SK-N-SH (cell line): Measurements from ENCODE around the gene CDH11. TPM values are rescaled to one million over a fixed set of nuclear protein-coding genes. Genes with fewer than 3 reads are reported as not detected.

Experiments used
- CTCF ChIA-PET: fragments of 300-600, 350-600 bp; formaldehyde crosslinking; extraction: SDS; loops from one replicate; lab custom pipeline; 2021; lab: Yijun Ruan, JAX
- POLR2A ChIA-PET: fragments of 350-600 bp; sonication (Branson Sonifier 250); formaldehyde crosslinking; extraction: SDS; loops from one replicate; lab custom pipeline; 2020; ENCODE audit warnings: antibody characterized with exemption, inconsistent platforms; lab: Yijun Ruan, JAX
- DNase-seq: peaks from one replicate; pipeline ENCODE4 v3.0.0; 2012
- H2AFZ ChIP-seq: fragments of 200-600 bp; sonication (generic); 2 replicates; pipeline ENCODE4 v1.8.1; 2016; ENCODE audit warnings: antibody characterized with exemption, mild to moderate bottlenecking, low read depth
- H3F3A ChIP-seq: fragments of 200-600 bp; sonication (generic); replicated peaks from 2 replicates; pipeline ENCODE3; 2016; ENCODE audit warnings: antibody characterized with exemption, mild to moderate bottlenecking; ENCODE audit not compliant: insufficient read depth
- H3K27ac ChIP-seq, 2 experiments: fragments of 200-500 bp in 1 of 2; fragments of 200-600 bp in 1 of 2; sonication (Bioruptor generic) in 1 of 2; sonication (generic), shearing (Covaris generic) in 1 of 2; 2 replicates each; pipeline versions ENCODE4 v1.5.1 to v1.6.1; 2014 to 2016; ENCODE audit warnings: low read depth in 2 of 2, inconsistent platforms in 1 of 2, low read length in 1 of 2, mild to moderate bottlenecking in 1 of 2, mixed read lengths in 1 of 2
- H3K27me3 ChIP-seq: fragments of 200-600 bp; sonication (generic), shearing (Covaris generic); 2 replicates; pipeline ENCODE4 v1.6.1; 2016; ENCODE audit warnings: mixed run types; ENCODE audit not compliant: insufficient read depth
- H3K36me3 ChIP-seq, 2 experiments: fragments of 200-500 bp in 1 of 2; fragments of 200-600 bp in 1 of 2; sonication (Bioruptor generic) in 1 of 2; sonication (generic) in 1 of 2; replicated peaks in 1 of 2; 2 replicates each; pipeline versions ENCODE3 to v1.5.1; 2014 to 2016; ENCODE audit warnings: low read length in 1 of 2, mild to moderate bottlenecking in 1 of 2; ENCODE audit not compliant: insufficient read depth in 2 of 2, control insufficient read depth in 1 of 2
- H3K4me1 ChIP-seq, 2 experiments: fragments of 200-500 bp in 1 of 2; fragments of 200-600 bp in 1 of 2; sonication (Bioruptor generic) in 1 of 2; sonication (generic), shearing (Covaris generic) in 1 of 2; 2 replicates each; pipeline versions ENCODE4 v1.5.1 to v1.6.1; 2014 to 2016; ENCODE audit warnings: low read depth in 1 of 2, low read length in 1 of 2, mixed run types in 1 of 2; ENCODE audit not compliant: insufficient read depth in 2 of 2, control insufficient read depth in 1 of 2
- H3K4me2 ChIP-seq: fragments of 200-600 bp; sonication (generic), shearing (Covaris generic); 2 replicates; pipeline ENCODE4 v1.6.1; 2017; ENCODE audit warnings: mixed run types
- H3K4me3 ChIP-seq, 2 experiments: fragments of 200-500 bp in 1 of 2; fragments of 200-600 bp in 1 of 2; sonication (Bioruptor generic) in 1 of 2; sonication (generic), shearing (Covaris generic) in 1 of 2; 2 replicates each; pipeline versions ENCODE4 v1.5.1 to v1.8.1; 2014 to 2016; ENCODE audit warnings: low read depth in 2 of 2, inconsistent platforms in 1 of 2, low read length in 1 of 2, mild to moderate bottlenecking in 1 of 2, mixed read lengths in 1 of 2, moderate library complexity in 1 of 2
- H3K79me2 ChIP-seq: fragments of 200-600 bp; sonication (generic); 2 replicates; pipeline ENCODE4 v1.8.1; 2017; ENCODE audit warnings: mild to moderate bottlenecking; ENCODE audit not compliant: insufficient read depth
- H3K9ac ChIP-seq: fragments of 200-600 bp; sonication (generic); 2 replicates; pipeline ENCODE4 v1.6.1; 2017; ENCODE audit warnings: mixed run types
- H3K9me2 ChIP-seq: fragments of 200-600 bp; sonication (generic); 2 replicates; pipeline ENCODE4 v1.6.1; 2017; ENCODE audit warnings: mixed run types
- H3K9me3 ChIP-seq: fragments of 200-600 bp; sonication (generic); 2 replicates; pipeline ENCODE4 v1.6.1; 2017; ENCODE audit warnings: mixed run types, mild to moderate bottlenecking, moderate library complexity
- H4K20me1 ChIP-seq: fragments of 200-600 bp; sonication (generic); 2 replicates; pipeline ENCODE4 v1.6.1; 2017; ENCODE audit warnings: mild to moderate bottlenecking, mixed run types; ENCODE audit not compliant: insufficient read depth
- EP300 ChIP-seq, 2 experiments: IDR thresholded peaks; 2 replicates each; pipeline versions ENCODE4 v1.4.0 to v1.6.1; 2012; ENCODE audit warnings: borderline replicate concordance in 1 of 2, low read depth in 1 of 2, low read length in 1 of 2
- FOSL2 ChIP-seq: IDR thresholded peaks from 2 replicates; pipeline ENCODE4 v1.4.0; 2012; ENCODE audit warnings: low read depth, mild to moderate bottlenecking, moderate library complexity, borderline replicate concordance
- FOXJ3 ChIP-seq: sonication (generic); formaldehyde crosslinking; IDR thresholded peaks from 2 replicates; pipeline ENCODE4 v1.5.1; 2020; ENCODE audit warnings: mild to moderate bottlenecking, missing genetic modification reagents
- FOXM1 ChIP-seq: IDR thresholded peaks from 2 replicates; pipeline ENCODE4 v1.4.0; 2012; ENCODE audit warnings: low read depth, mild to moderate bottlenecking
- JUND ChIP-seq: IDR thresholded peaks from 2 replicates; pipeline ENCODE4 v1.4.0; 2012
- NFIC ChIP-seq: IDR thresholded peaks from 2 replicates; pipeline ENCODE4 v1.4.0; 2012; ENCODE audit warnings: borderline replicate concordance
- PBX3 ChIP-seq: IDR thresholded peaks from 2 replicates; pipeline ENCODE4; 2012
- POLR2AphosphoS5 ChIP-seq: IDR thresholded peaks from 2 replicates; pipeline ENCODE4 v1.6.1; 2012; ENCODE audit warnings: low read depth, low read length
- RAD21 ChIP-seq: IDR thresholded peaks from 2 replicates; pipeline ENCODE4 v1.6.1; 2012; ENCODE audit warnings: mild to moderate bottlenecking, low read length
- SMC3 ChIP-seq: IDR thresholded peaks from 2 replicates; pipeline ENCODE4 v1.6.1; 2012; ENCODE audit warnings: low read depth, low read length, improper control_type of control experiment
- TAF1 ChIP-seq: IDR thresholded peaks from 2 replicates; pipeline ENCODE4 v1.6.1; 2012; ENCODE audit warnings: low read depth, mild to moderate bottlenecking, low read length, moderate library complexity, borderline replicate concordance
- USF1 ChIP-seq: IDR thresholded peaks from 2 replicates; pipeline ENCODE4 v1.4.0; 2012; ENCODE audit warnings: low read depth, borderline replicate concordance
- USF2 ChIP-seq: fragments of 150-350 bp; IDR thresholded peaks from 2 replicates; pipeline ENCODE4 v1.6.1; 2017; ENCODE audit warnings: antibody characterized with exemption, low read length, low read depth, borderline replicate concordance
- WGBS: methylation state at CpG from one replicate; pipeline ENCODE4 v1.1.6; 2017; ENCODE audit warnings: low lambda C conversion rate; 5-methylcytosine and 5-hydroxymethylcytosine counted together
- polyA plus RNA-seq, 3 experiments: library from polyadenylated mRNA; depleted of rRNA; stranded (reverse); fragments of >200 nt; gene quantifications; 2 replicates each; pipeline ENCODE4 v1.2.3, GENCODE V29; 2012

The CDH11 gene
- polyA plus RNA-seq, 1 of the 3 experiments (the other 2 are of a cell fraction), result 269 TPM

DNA sequence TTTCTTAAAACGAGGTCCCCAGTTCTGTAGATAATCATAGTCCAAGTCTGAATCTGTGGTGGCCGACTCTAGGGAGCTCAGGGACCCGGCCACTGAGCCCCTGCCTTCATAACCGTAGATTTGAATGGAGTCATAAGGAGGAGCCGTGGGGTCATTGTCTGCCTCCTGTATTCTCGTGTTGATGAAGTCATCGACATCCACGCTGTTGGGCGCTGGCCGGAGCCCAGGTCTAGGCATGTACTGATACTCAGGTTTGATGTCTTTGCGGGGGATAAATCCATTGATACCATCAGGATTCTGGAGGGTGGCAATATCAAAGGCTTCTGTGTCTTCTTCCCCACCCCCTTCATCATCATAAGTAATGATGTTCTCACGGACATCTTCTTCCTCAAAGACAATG lies 174.2 kb downstream of the CDH11 start:
- no peaks in the 10 kb centered on the region for H3K79me2 ChIP-seq
- 99% methylated on average over 9 of the region's 12 CpGs for WGBS
- no peaks in the 10 kb centered on the region for H3K27me3 ChIP-seq
- H4K20me1 ChIP-seq, result no peaks in the 10 kb centered on the region
- no peak overlapping the region for H3K27ac ChIP-seq
- H3K4me1 ChIP-seq, result no peaks in the 10 kb centered on the region
- CTCF ChIA-PET, result no interaction called here
- no peaks in the 10 kb centered on the region for H3K9me2 ChIP-seq
- TF ChIP-seq PBX3 (no peak), USF1 (no peak), USF2 (no peak), POLR2AphosphoS5 (no peak), NFIC (no peak), FOXJ3 (CRISPR knock-in tag) (no peak), EP300 (IDR thresholded peaks at IDR 0.05; ENCODE audit: borderline replicate concordance in 1 of 2, low read depth in 1 of 2, low read length in 1 of 2) (no peak), RAD21 (no peak), SMC3 (no peak), TAF1 (no peak)
- TF ChIP-seq, all 33 proteins: peak for 0
- Histone ChIP-seq H3F3A (peaks cover 47% of the 10 kb centered on the region), H3K4me3 (no peak overlapping the region), H2AFZ (no peak overlapping the region), H3K36me3 (peaks cover 37 to 55% of the 10 kb centered on the region in 2 experiments), H3K9me3 (no peaks in the 10 kb centered on the region), H3K9ac (no peak overlapping the region), H3K4me2 (no peak overlapping the region)
- POLR2A ChIA-PET, result no interaction called here
- DNase-seq, result no peak

- WGBS, result 13% methylated on average over 2 of the region's 2 CpGs
- Histone ChIP-seq H3K4me3 (no peak overlapping the region), H2AFZ (no peak overlapping the region; the same call in 1 of the 2 replicates), H3K9me2 (no peaks in the 10 kb centered on the region), H3K9me3 (no peaks in the 10 kb centered on the region), H3K27me3 (no peaks in the 10 kb centered on the region), H3F3A (no peaks in the 10 kb centered on the region), H3K27ac (peak overlapping the region; percentile 24 to 34; a peak in 3 of 4 replicates), H3K9ac (no peak overlapping the region), H3K36me3 (no peaks in the 10 kb centered on the region), H3K4me1 (peaks cover 0 to 4% of the 10 kb centered on the region in 2 experiments; a peak in 2 of 4 replicates), H3K4me2 (no peak overlapping the region; the same call in 1 of the 2 replicates), H3K79me2 (no peaks in the 10 kb centered on the region), H4K20me1 (no peaks in the 10 kb centered on the region)
- TF ChIP-seq FOXM1, result no peak
- TF ChIP-seq SMC3, result no peak
- TF ChIP-seq NFIC, result peak; percentile 53; the same call in 1 of the 2 replicates
- no peak for TF ChIP-seq FOSL2
- peak; percentile 83 for TF ChIP-seq PBX3
- TF ChIP-seq EP300 (IDR thresholded peaks at IDR 0.05; ENCODE audit: borderline replicate concordance in 1 of 2, low read depth in 1 of 2, low read length in 1 of 2), result peak in 1 of 2 experiments; percentile 12; a peak in 1 of 4 replicates
- 0 out of 2 replicates have a peak, but pooled peaks have one; percentile 7 for TF ChIP-seq JUND
- ChIA-PET CTCF (interaction anchor here (1.5 kb wide), 1 partner anchor 9 kb away, joined by 3 read pairs; no protein-coding TSS in a partner anchor), POLR2A (no interaction called here)
- DNase-seq, result no peak
Observed at GRCh38 chr16:64933885-64934284, 188.0 kb downstream of the CDH11 start.
